T-helper 2 cell (primary cell): ENCODE results near the gene DNAJB1.
"Not testable (repeated sequence)": the region's sequence is repeated elsewhere in the genome, so short reads cannot be mapped to it uniquely, and the experiment has no call there.

Experiments
- DNase-seq, 5 experiments: peaks; one replicate each; pipeline versions ENCODE4 v3.0.0 to v3.0.0-alpha.2; 2012 to 2022
- total RNA-seq, 2 donors: gene quantifications; one replicate each; lab custom pipeline; 2026; lab: John Stamatoyannopoulos, UW

DNAJB1 gene
- 918 to 1,015 reads per million in 2 donors for total RNA-seq

- peak in 4 of 5 experiments; percentile 43 to 78 (median 58) for DNase-seq
Measured at GRCh38 chr19:14517840-14518505, at the start of gene DNAJB1. Gene DNAJB1 (minus strand): TSS chr19:14518397. CDS start chr19:14518349, 48 bp downstream.

GRCh38 chr19:14567079-14567478 is 48.9 kb upstream of the DNAJB1 start:
- DNase-seq: no peak

GRCh38 chr19:14566712-14567077 is 48.5 kb upstream of the DNAJB1 start:
- peak in 1 of 5 experiments; percentile 20 for DNase-seq

GRCh38 chr19:14565765-14566711 is 47.8 kb upstream of the DNAJB1 start:
- DNase-seq: peak in 1 of 5 experiments; percentile 11

GRCh38 chr19:14565298-14565679 is 47.1 kb upstream of the DNAJB1 start:
- DNase-seq: no peak

- not testable (repeated sequence) for DNase-seq
Measured at GRCh38 chr19:14564652-14565297, 46.6 kb upstream of the DNAJB1 start.

- DNase-seq: peak in 3 of 5 experiments; percentile 15 to 51 (median 51)
Measured at GRCh38 chr19:14563989-14564651, 45.9 kb upstream of the DNAJB1 start.

- no peak for DNase-seq
Measured at GRCh38 chr19:14563590-14563926, 45.4 kb upstream of the DNAJB1 start.

- no peak for DNase-seq
Measured at GRCh38 chr19:14562660-14563589, 44.7 kb upstream of the DNAJB1 start.

GRCh38 chr19:14561847-14562351 is 43.7 kb upstream of the DNAJB1 start:
- peak in 1 of 5 experiments; percentile 24 for DNase-seq

GRCh38 chr19:14561249-14561648 is 43.1 kb upstream of the DNAJB1 start:
- no peak for DNase-seq

GRCh38 chr19:14560776-14561108 is 42.5 kb upstream of the DNAJB1 start:
- no peak for DNase-seq

- no peak for DNase-seq
Measured at GRCh38 chr19:14559916-14560775, 41.9 kb upstream of the DNAJB1 start.

- no peak for DNase-seq
Measured at GRCh38 chr19:14558370-14559066, 40.3 kb upstream of the DNAJB1 start.

GRCh38 chr19:14556662-14557188 is 38.5 kb upstream of the DNAJB1 start:
- DNase-seq: peak; percentile 47 to 76 (median 59)

- DNase-seq: no peak
Measured at GRCh38 chr19:14555918-14556661, 37.9 kb upstream of the DNAJB1 start.

GRCh38 chr19:14554382-14554812 is 36.2 kb upstream of the DNAJB1 start:
- no peak for DNase-seq

- DNase-seq: no peak
Measured at GRCh38 chr19:14553939-14554243, 35.7 kb upstream of the DNAJB1 start.
